HepG2 (cell line): ENCODE results near the gene ADAMTS17. TPM values are rescaled to one million over a fixed set of nuclear protein-coding genes. Genes with fewer than 3 reads are reported as not detected.

Experiments
- CERS6 ChIP-seq: sonication (generic); formaldehyde crosslinking; IDR thresholded peaks from 2 replicates; pipeline ENCODE4 v1.5.0; 2020; ENCODE audit warnings: missing genetic modification reagents
- HNF1B ChIP-seq: sonication (generic); formaldehyde crosslinking; IDR thresholded peaks from 2 replicates; pipeline ENCODE4 v1.5.1; 2020; ENCODE audit warnings: mild to moderate bottlenecking, moderate library complexity, missing genetic modification reagents
- KLF16 ChIP-seq, 2 experiments: sonication (generic) in 1 of 2; formaldehyde crosslinking in 1 of 2; IDR thresholded peaks; 2 replicates each; pipeline versions ENCODE4 v1.6.1 to v1.8.0; 2016 to 2023; ENCODE audit warnings: missing genetic modification reagents in 2 of 2, missing compliant biosample characterization in 1 of 2
- MTF2 ChIP-seq: sonication (generic); formaldehyde crosslinking; IDR thresholded peaks from 2 replicates; pipeline ENCODE4 v1.5.0; 2020; ENCODE audit warnings: missing genetic modification reagents, borderline replicate concordance
- MXD1 ChIP-seq: sonication (generic); formaldehyde crosslinking; IDR thresholded peaks from 2 replicates; pipeline ENCODE4 v1.4.0; 2020; ENCODE audit warnings: mild to moderate bottlenecking, missing genetic modification reagents
- RFXANK ChIP-seq: IDR thresholded peaks from 2 replicates; pipeline ENCODE4 v1.6.1; 2016
- SP1 ChIP-seq, 2 experiments: fragments of 450-650 bp in 1 of 2; sonication (generic) in 1 of 2; formaldehyde crosslinking in 1 of 2; IDR thresholded peaks; 2 replicates each; pipeline versions ENCODE4 v1.4.0 to v1.6.1; 2016 to 2020; ENCODE audit warnings: missing genetic modification reagents in 1 of 2
- XRCC5 ChIP-seq: fragments of 200-400 bp; formaldehyde crosslinking; optimal IDR thresholded peaks from 2 replicates; pipeline ENCODE3; 2017; ENCODE audit warnings: mild to moderate bottlenecking, low read length
- ZBTB7A ChIP-seq: sonication (generic); formaldehyde crosslinking; IDR thresholded peaks from 2 replicates; pipeline ENCODE4 v1.8.0; 2022; ENCODE audit warnings: mild to moderate bottlenecking, missing genetic modification reagents
- ZNF343 ChIP-seq: sonication (generic); formaldehyde crosslinking; IDR thresholded peaks from 2 replicates; pipeline ENCODE4 v1.4.0; 2020; ENCODE audit warnings: mild to moderate bottlenecking, missing genetic modification reagents
- ZNF607 ChIP-seq: sonication (generic); formaldehyde crosslinking; IDR thresholded peaks from 2 replicates; pipeline ENCODE4 v1.5.1; 2020; ENCODE audit warnings: missing genetic modification reagents, mild to moderate bottlenecking, borderline replicate concordance
- ZNF687 ChIP-seq: sonication (generic); formaldehyde crosslinking; IDR thresholded peaks from 2 replicates; pipeline ENCODE4 v1.5.1; 2020; ENCODE audit warnings: mild to moderate bottlenecking, missing genetic modification reagents, moderate library complexity
- ZNF800 ChIP-seq: sonication (generic); formaldehyde crosslinking; IDR thresholded peaks from 2 replicates; pipeline ENCODE4 v1.4.0; 2020; ENCODE audit warnings: missing genetic modification reagents
- polyA plus RNA-seq, 8 experiments: library from polyadenylated mRNA; depleted of rRNA in 3 of 8; stranded (reverse) in 7 of 8; unstranded in 1 of 8; fragments of >200 nt; fragmentation: Illumina TruSeq in 4 of 8; extraction: Trizol in 4 of 8; gene quantifications; 2 replicates each; pipeline versions ENCODE4 v1.2.1 to v1.2.3, GENCODE V29; 2011 to 2016; ENCODE audit warnings: low read depth in 4 of 8, missing spikeins in 1 of 8, mixed read lengths in 1 of 8; ENCODE audit not compliant: insufficient read depth in 1 of 8
- total RNA-seq, 5 experiments: library from RNA; depleted of rRNA; stranded (reverse); fragments of >200 nt; fragmentation: Illumina TruSeq; extraction: Trizol; gene quantifications; 2 replicates each; pipeline ENCODE4 v1.2.3, GENCODE V29; 2016; ENCODE audit warnings: low read depth in 1 of 5

The ADAMTS17 gene
- total and polyA plus RNA-seq, 2 of the 13 experiments (the other 11 are each of a cell fraction or from before 2014, with no cell fraction given): 0.02 to 0.04 TPM

- 0 out of 2 replicates have a peak, but pooled peaks have one; percentile 40 for TF ChIP-seq HNF1B (CRISPR knock-in tag)
- peak; percentile 30 for TF ChIP-seq XRCC5
- no peak for TF ChIP-seq SP1 (IDR thresholded peaks at IDR 0.05)
- peak; percentile 62 for TF ChIP-seq SP1 (CRISPR knock-in tag; IDR thresholded peaks at IDR 0.05)
- TF ChIP-seq ZNF687 (CRISPR knock-in tag): peak; percentile 44
- 0 out of 2 replicates have a peak, but pooled peaks have one; percentile 57 for TF ChIP-seq ZNF800
- TF ChIP-seq MTF2 (CRISPR knock-in tag): peak; percentile 77
- TF ChIP-seq ZNF607: peak; percentile 36; the same call in 1 of the 2 replicates
- no peak for TF ChIP-seq ZBTB7A (CRISPR knock-in tag)
- no peak for TF ChIP-seq CERS6 (CRISPR knock-in tag)
- TF ChIP-seq KLF16 (CRISPR knock-in tag; IDR thresholded peaks at IDR 0.05): 0 out of 4 replicates have a peak, but pooled peaks of 1 of the 2 experiments have one; percentile 45
- peak; percentile 37; the same call in 1 of the 2 replicates for TF ChIP-seq ZNF343 (CRISPR knock-in tag)
- TF ChIP-seq RFXANK (CRISPR knock-in tag): no peak
- peak; percentile 54; the same call in 1 of the 2 replicates for TF ChIP-seq MXD1
Observed at GRCh38 chr15:100341750-100342560, at the start of gene ADAMTS17 (continued).
